K562 (cell line): ENCODE data around the gene COQ9. TPM values are rescaled to one million over a fixed set of nuclear protein-coding genes. Genes with fewer than 3 reads are reported as not detected.

Experiments used
- ATAC-seq: fragments of 200-7000 bp; cut with Tn5 transposase; 3 replicates; pipeline ENCODE4 v1.9.1; 2020; ENCODE audit warnings: moderate library complexity
- BruUV-seq: library from RNA; stranded (reverse); fragments of 400-500 nt; replicated peaks from 2 replicates; lab custom pipeline; 2021; lab: Mats Ljungman, UMichigan
- CTCF ChIA-PET: fragments of 300-600 bp; formaldehyde crosslinking; extraction: SDS; loops from one replicate; lab custom pipeline; 2021; ENCODE audit warnings: low intra/inter-chr PET ratio; lab: Yijun Ruan, JAX
- POLR2A ChIA-PET: fragments of 300-600, 350-650 bp; sonication (Branson Sonifier 250); formaldehyde crosslinking; extraction: SDS; loops from one replicate; lab custom pipeline; 2021; ENCODE audit warnings: antibody characterized with exemption, inconsistent platforms; lab: Yijun Ruan, JAX
- DNase-seq, 4 experiments: peaks; one replicate each; pipeline versions ENCODE4 v3.0.0 to v3.0.0-alpha.2; 2011 to 2018; ENCODE audit warnings: low spot score in 3 of 4, mixed read lengths in 3 of 4; ENCODE audit errors: extremely low read depth in 1 of 4
- FAIRE-seq: peaks from 2 replicates; lab custom pipeline; 2011; peaks lifted over from hg19 to GRCh38; lab: Jason Lieb, UNC
- H2AFZ ChIP-seq: 2 replicates; pipeline ENCODE4 v1.6.0; 2011; ENCODE audit warnings: low read depth, low read length, control low read depth, inconsistent platforms
- H3K27ac ChIP-seq: fragments of 200-600 bp; 3 replicates; pipeline ENCODE4 v1.8.0; 2011; ENCODE audit warnings: low read depth, mild to moderate bottlenecking, control low read depth, inconsistent platforms, low read length, moderate library complexity, mixed read lengths; ENCODE audit errors: extremely low read depth
- H3K27me3 ChIP-seq, 2 experiments: fragments of 300-600 bp in 1 of 2; 2 replicates in 1 of 2; 3 replicates in 1 of 2; pipeline versions ENCODE4 v1.6.0 to v1.8.0; 2011; ENCODE audit warnings: inconsistent platforms in 2 of 2, low read length in 2 of 2, mild to moderate bottlenecking in 1 of 2, mixed read lengths in 1 of 2, moderate library complexity in 1 of 2; ENCODE audit not compliant: control insufficient read depth in 2 of 2, insufficient read depth in 2 of 2
- H3K36me3 ChIP-seq: fragments of 300-600 bp; 3 replicates; pipeline ENCODE4 v1.8.0; 2011; ENCODE audit warnings: mild to moderate bottlenecking, low read length, inconsistent platforms; ENCODE audit not compliant: control insufficient read depth, insufficient read depth
- H3K4me1 ChIP-seq, 2 experiments: fragments of 200-600 bp in 1 of 2; replicated peaks in 1 of 2; 2 replicates in 1 of 2; 3 replicates in 1 of 2; pipeline versions ENCODE4 v1.5.1 to v1.8.0; 2011; ENCODE audit warnings: inconsistent platforms in 2 of 2, low read length in 2 of 2, mild to moderate bottlenecking in 1 of 2, mixed read lengths in 1 of 2, moderate library complexity in 1 of 2; ENCODE audit not compliant: control insufficient read depth in 2 of 2, insufficient read depth in 2 of 2
- H3K4me2 ChIP-seq: 2 replicates; pipeline ENCODE4 v1.6.1; 2011; ENCODE audit warnings: low read length, control low read depth, inconsistent platforms, mixed read lengths; ENCODE audit not compliant: insufficient read depth
- H3K4me3 ChIP-seq: fragments of 200-600 bp; sonication (generic), shearing (Covaris generic); 2 replicates; pipeline ENCODE4 v1.5.1; 2016; ENCODE audit warnings: control low read depth, inconsistent platforms
- H3K79me2 ChIP-seq: fragments of 200-600 bp; 3 replicates; pipeline ENCODE4 v1.8.0; 2011; ENCODE audit warnings: low read length, inconsistent platforms; ENCODE audit not compliant: control insufficient read depth, insufficient read depth
- H3K9ac ChIP-seq, 2 experiments: 2 replicates each; pipeline versions ENCODE4 v1.6.0 to v1.6.1; 2011; ENCODE audit warnings: low read depth in 2 of 2, low read length in 2 of 2, control low read depth in 1 of 2, inconsistent platforms in 1 of 2, mild to moderate bottlenecking in 1 of 2, mixed read lengths in 1 of 2; ENCODE audit not compliant: insufficient read depth in 1 of 2
- H3K9me1 ChIP-seq: one replicate; pipeline ENCODE4 v1.6.0; 2011; ENCODE audit warnings: inconsistent platforms, mild to moderate bottlenecking, low read length, moderate library complexity; ENCODE audit not compliant: control insufficient read depth, insufficient read depth
- H3K9me3 ChIP-seq: replicated peaks from 2 replicates; pipeline ENCODE4 v1.5.1; 2011; ENCODE audit warnings: low read depth, low read length, inconsistent platforms; ENCODE audit not compliant: control insufficient read depth, insufficient read depth
- H4K20me1 ChIP-seq: replicated peaks from 2 replicates; pipeline ENCODE4 v1.6.1; 2011; ENCODE audit warnings: low read length, inconsistent platforms, mixed read lengths; ENCODE audit not compliant: control insufficient read depth, insufficient read depth
- GTF2A2 ChIP-seq: IDR thresholded peaks from 2 replicates; pipeline ENCODE4 v1.6.1; 2016; ENCODE audit warnings: mild to moderate bottlenecking, missing genetic modification characterization, missing compliant biosample characterization
- HDAC3 ChIP-seq: fragments of 450-650 bp; IDR thresholded peaks from 2 replicates; pipeline ENCODE4 v1.6.1; 2018; ENCODE audit warnings: borderline replicate concordance, mild to moderate bottlenecking, moderate library complexity; ENCODE audit not compliant: partially characterized antibody
- SP1 ChIP-seq: sonication (generic); formaldehyde crosslinking; IDR thresholded peaks from 2 replicates; pipeline ENCODE4 v1.8.1; 2022; ENCODE audit warnings: mild to moderate bottlenecking, missing genetic modification reagents
- ZNF24 ChIP-seq: fragments of 450-650 bp; IDR thresholded peaks from 2 replicates; pipeline ENCODE4 v1.6.1; 2016
- WGBS: fragments of 100-300 bp; shearing (Covaris generic); methylation state at CpG from one replicate; pipeline ENCODE4 v1.1.6; 2016; ENCODE audit warnings: low coverage, mixed read lengths; ENCODE audit not compliant: insufficient coverage; ENCODE audit errors: missing lambda C conversion rate; 5-methylcytosine and 5-hydroxymethylcytosine counted together
- in situ Hi-C: fragments of 300-500 bp; cut with MboI; formaldehyde crosslinking; loops from 4 replicates; pipeline ENCODE4 v1.15.0; 2018; ENCODE audit warnings: inconsistent platforms, mixed read lengths
- intact Hi-C: fragments of 100-400 bp; cut with micrococcal nuclease; formaldehyde crosslinking; loops from 2 replicates; pipeline ENCODE4 v1.14.2; 2022
- polyA plus RNA-seq, 8 experiments: library from polyadenylated mRNA; depleted of rRNA in 4 of 8; stranded (reverse) in 5 of 8; unstranded in 3 of 8; fragments of >200 nt; fragmentation: Nextera tagmentation in 2 of 8; fragmentation: Illumina TruSeq in 1 of 8; extraction: Ambion mirVana in 2 of 8; extraction: Trizol in 1 of 8; gene quantifications; 2 replicates each; pipeline versions ENCODE4 v1.2.1 to v1.2.3, GENCODE V29; 2011 to 2014; ENCODE audit warnings: inconsistent platforms in 1 of 8, missing spikeins in 1 of 8
- total RNA-seq, 7 experiments: library from RNA; depleted of rRNA in 6 of 7; stranded (reverse); fragments of >200 nt in 6 of 7; fragmentation: Illumina TruSeq in 2 of 7; extraction: Trizol in 2 of 7; gene quantifications; 2 replicates each; pipeline versions ENCODE4 v1.2.1 to v1.2.3, GENCODE V29; 2011 to 2021; ENCODE audit warnings: low replicate concordance in 1 of 7
- TF ChIP-seq, protein P1 (sequence below): fragments of 250-450 bp; sonication (Bioruptor Pico); IDR thresholded peaks from 2 replicates; pipeline ENCODE4 v1.8.0; 2022; ENCODE audit warnings: moderate library complexity, mild to moderate bottlenecking, inconsistent platforms

The COQ9 gene
- total and polyA plus RNA-seq, 9 of the 15 experiments (the other 6 are each of a cell fraction or from before 2014, with no cell fraction given) = 35.0 to 139 (median 71.4) TPM

DNA sequence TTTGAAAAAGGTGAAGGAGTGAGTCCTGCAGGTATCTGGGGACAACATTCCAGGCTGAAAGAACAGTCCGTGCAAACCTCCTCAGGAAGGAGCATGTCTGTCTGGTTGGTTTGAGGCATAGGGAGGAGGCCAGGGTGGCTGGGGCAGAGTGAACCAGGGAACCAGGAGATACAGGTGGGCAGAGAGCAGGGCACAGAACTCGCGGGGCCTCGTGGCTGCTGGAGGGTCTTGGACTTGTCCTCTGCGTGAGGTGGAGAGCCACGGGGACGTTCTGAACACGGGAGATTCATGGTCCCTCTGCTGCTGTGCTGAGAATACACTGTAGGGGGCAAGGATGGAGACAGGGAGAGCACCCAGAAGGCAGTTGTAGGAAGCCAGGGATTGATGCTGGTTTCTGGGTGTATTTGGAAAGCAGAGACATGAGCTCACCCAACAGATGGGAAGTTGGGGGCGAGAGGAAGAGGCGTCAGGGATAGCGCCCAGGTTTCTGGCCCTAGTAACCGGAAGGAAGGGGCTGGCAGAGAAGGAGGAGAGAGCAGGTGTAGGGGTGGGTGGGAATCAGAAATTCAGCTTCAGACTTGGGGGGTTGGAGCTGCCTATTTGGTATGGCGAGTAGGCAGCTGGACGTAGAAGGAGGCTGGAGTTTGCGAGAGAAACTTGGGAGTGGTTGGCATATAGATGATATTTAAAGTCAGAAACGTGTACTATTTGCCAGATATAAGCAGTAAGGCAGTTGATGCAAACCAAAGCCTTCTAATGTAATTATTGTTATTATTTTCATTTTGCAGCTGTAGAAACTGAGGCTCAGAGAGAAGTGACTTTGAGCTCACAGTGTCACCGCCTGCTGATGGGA lies 43.1 kb upstream of the COQ9 start, which contains the start of gene CCL17:
Gene CCL17 (plus strand): TSS at position 803 of the 853 bp plus-strand sequence. CDS start 9,166 bp downstream, outside the sequence.
- FAIRE-seq = no peak
- POLR2A ChIA-PET = interaction anchor here (1.3 kb wide), 1 partner anchor 9 kb away, joined by 5 read pairs; no protein-coding TSS in a partner anchor
- 1% methylated on average over 17 of the region's 17 CpGs for WGBS
- Histone ChIP-seq H4K20me1 (no peaks in the 10 kb centered on the region), H3K9ac (peak within 1 kb of the TSS in 1 of 2 experiments; percentile 50; a peak in 1 of 4 replicates), H3K9me1 (no peaks in the 10 kb centered on the region), H3K4me3 (no peak within 1 kb of the TSS), H3K79me2 (no peaks in the 10 kb centered on the region), H3K27me3 (peaks cover 0 to 40% of the 10 kb centered on the region in 2 experiments; a peak in 3 of 5 replicates), H3K9me3 (no peaks in the 10 kb centered on the region), H2AFZ (no peak within 1 kb of the TSS), H3K27ac (no peak within 1 kb of the TSS), H3K4me1 (no peaks in the 10 kb centered on the region), H3K4me2 (no peak within 1 kb of the TSS), H3K36me3 (no peaks in the 10 kb centered on the region)
- intact Hi-C loops = no loop called here
- TF ChIP-seq ZNF24 (no peak), GTF2A2 (no peak), HDAC3 (no peak), SP1 (CRISPR knock-in tag) (no peak)
- TF ChIP-seq, protein P1, sequence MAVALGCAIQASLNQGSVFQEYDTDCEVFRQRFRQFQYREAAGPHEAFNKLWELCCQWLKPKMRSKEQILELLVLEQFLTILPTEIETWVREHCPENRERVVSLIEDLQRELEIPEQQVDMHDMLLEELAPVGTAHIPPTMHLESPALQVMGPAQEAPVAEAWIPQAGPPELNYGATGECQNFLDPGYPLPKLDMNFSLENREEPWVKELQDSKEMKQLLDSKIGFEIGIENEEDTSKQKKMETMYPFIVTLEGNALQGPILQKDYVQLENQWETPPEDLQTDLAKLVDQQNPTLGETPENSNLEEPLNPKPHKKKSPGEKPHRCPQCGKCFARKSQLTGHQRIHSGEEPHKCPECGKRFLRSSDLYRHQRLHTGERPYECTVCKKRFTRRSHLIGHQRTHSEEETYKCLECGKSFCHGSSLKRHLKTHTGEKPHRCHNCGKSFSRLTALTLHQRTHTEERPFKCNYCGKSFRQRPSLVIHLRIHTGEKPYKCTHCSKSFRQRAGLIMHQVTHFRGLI (CRISPR knock-in tag) = no peak
- no peak for DNase-seq
- CTCF ChIA-PET = no interaction called here
- in situ Hi-C loops = no loop called here
- no TSS peak for BruUV-seq
- no peak for ATAC-seq
